DMS153 treated with DMSO at 0.1 percent for 48 hours (cell line): Measurements from ENCODE around the gene PRAMEF17.
"Not testable (repeated sequence)": the region's sequence is repeated elsewhere in the genome, so short reads cannot be mapped to it uniquely, and the experiment has no call there.

ENCODE experiments used
- DNase-seq: peaks from one replicate; lab custom pipeline; 2025; ENCODE audit not compliant: unreplicated experiment; lab: John Stamatoyannopoulos, UW

PRAMEF17 gene, protein sequence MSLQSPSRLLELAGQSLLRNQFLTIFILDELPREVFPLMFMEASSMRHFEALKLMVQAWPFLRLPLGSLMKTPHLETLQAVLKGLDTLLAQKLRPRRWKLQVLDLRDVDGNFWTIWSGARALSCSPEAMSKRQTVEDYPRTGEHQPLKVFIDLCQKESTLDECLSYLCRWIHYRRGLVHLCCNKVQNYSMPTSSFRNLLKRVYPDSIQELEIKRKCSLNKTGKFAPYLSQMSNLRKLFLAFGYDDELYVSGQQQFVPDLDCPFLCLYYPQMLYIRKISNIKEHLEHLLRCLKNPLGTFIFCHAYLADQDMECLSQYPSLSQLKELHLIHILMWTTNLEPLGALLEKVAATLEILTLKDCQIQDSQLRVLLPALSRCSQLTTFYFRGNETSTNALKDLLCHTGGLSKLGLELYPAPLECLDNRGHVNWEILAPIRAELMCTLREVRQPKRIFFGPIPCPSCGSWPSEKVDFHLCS

DNA sequence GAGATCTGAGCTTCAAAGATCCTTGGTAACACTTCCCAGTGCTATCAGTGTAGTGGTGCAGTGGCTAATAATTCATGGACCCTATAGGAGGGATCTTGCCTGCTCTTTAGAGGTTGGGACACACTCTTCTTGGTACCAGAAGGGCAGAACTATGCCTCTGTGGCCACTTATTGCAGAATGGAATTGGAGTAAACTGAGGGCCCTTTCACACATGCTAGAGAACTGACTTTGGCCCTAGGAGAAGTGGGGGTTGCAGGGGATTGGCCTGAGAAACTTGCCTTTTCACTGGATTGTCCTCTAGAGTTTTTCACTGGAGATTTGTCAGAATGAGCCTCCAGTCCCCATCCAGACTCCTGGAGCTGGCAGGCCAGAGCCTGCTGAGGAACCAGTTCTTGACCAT is at the start of gene PRAMEF17:
Gene PRAMEF17 (plus strand): TSS at position 301 of the 400 bp plus-strand sequence. CDS start 26 bp downstream, at position 327.
- DNase-seq = not testable (repeated sequence)

DNA sequence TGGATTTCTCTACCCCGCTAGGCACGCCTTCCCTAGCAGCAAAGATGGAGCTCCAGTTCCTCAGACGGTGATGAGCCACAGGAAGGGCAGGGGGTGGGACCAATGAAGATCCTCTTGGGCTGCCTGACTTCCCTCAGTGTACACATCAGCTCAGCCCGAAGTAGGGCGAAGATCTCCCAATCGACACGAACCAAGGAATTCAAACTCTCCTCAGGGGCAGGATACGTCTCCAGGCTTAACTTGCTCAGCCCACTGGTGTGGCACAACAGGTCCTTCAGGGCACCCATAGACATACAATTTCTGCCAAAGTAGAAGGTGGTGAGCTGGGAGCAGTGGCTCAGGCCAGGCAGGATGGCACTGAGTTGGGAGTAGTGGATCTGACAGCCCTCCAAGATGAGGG is 46.9 kb upstream of the PRAMEF17 start:
- not testable (repeated sequence) for DNase-seq

DNA sequence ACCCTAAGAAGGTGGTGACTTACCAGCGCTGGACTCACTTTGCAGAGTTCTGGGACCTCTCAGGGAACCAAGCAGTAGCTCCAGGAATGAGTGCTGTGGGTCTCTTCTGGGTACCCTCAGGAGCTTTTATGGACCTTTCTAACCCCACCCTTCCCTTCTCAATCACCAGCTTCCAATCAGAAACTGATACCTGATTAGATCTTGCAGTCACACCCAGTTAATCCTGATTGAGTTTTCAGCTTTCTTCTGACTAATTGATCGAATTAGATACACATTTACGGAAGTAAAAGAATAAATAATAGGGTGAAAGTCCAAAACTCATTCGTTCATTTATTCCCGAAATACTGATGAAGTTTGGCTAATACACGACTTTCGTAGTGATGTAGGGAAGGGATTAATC is 42.4 kb upstream of the PRAMEF17 start, which contains the start of gene PRAMEF14:
Gene PRAMEF14 (minus strand): TSS at position 101 of the 400 bp plus-strand sequence. CDS start 1,820 bp downstream, outside the sequence.
- not testable (repeated sequence) for DNase-seq

DNA sequence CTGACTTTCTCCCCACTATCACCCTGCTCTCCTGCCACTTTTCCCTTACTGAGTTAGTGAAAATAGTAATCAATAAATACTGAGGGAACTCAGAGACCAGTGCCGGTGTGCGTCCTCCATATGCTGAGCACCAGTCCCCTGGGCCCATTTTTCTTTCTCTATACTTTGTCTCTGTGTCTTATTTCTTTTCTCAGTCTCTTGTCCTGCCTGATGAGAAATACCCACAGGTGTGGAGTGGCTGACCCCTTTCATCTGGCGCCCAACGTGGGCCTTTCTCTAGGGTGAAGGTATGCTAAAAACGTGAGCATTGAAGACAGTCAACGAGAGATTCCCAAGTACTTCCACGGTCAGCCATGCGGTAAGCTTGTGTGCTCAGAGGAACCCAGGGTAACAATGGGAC is 36.0 kb upstream of the PRAMEF17 start:
- not testable (repeated sequence) for DNase-seq

DNA sequence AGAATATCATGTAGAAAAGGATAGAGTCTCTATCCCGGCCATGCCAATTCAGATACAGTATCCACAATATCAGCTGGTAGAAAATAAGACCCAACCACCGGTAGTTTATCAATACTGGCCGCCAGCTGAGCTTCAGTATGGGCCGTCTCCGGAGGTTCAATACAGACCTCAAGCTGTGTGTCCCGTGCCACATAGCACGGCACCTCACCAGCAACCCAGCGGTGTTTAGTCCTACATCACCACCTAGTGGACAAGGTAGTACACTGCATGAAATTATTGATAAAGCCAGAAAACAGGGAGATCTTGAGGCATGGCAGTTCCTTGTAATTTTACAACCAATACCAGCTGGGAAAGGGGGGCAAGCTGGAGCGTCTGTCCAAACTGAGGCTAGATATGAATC is 35.0 kb upstream of the PRAMEF17 start:
- DNase-seq = not testable (repeated sequence)

DNA sequence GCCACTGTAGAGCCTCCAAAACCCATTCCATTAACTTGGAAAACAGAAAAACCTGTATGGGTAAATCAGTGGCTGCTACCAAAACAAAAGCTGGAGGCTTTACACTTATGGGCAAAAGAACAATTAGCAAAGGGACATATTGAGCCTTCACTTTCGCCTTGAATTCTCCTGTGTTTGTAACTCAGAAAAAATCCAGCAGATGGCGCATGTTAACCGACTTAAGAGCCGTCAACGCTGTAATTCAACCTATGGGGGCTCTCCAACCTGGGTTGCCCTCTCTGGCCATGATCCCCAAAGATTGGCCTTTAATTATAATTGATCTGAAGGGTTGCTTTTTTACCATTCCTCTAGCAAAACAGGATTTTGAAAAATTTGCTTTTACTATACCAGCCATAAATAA is 32.7 kb upstream of the PRAMEF17 start:
- peak; percentile 22 for DNase-seq

DNA sequence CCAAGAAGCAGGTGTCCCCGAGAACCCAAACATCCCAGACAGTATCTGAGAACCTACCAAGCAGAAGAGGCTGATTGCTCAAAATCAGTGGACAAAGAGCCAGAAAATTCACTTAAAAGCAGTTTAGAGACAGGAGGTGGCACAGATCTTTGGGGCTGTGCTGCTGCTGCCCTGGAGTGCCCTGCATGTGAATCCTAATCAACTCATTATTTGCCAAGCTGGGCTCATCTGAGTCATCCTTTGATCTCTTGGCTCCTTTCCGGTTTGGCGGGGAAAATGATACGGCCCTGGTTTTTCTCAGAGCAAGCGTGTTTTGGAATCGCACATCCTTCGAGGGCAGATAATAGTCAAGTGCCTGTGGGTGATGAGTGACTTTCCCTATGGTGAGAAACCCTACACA is 27.1 kb upstream of the PRAMEF17 start:
- not testable (repeated sequence) for DNase-seq

DNA sequence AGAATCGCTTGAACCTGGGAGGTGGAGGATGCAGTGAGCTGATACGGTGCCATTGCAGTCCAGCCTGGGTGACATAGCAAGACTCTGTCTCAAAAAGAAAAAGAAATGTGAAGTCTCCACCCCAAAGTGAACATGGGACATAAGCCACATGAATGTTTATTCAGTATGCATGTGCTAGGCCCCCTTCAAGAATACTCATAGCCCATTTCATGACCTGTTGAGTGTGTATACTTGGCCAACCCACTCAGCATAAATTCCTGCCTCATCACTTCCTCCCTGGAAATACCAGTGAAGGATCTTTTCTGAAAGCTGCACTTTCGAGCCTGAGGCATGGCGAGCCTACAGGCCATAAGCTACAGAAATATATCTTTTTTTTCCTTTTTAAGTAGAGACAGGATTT is 24.5 kb upstream of the PRAMEF17 start:
- DNase-seq = not testable (repeated sequence)

DNA sequence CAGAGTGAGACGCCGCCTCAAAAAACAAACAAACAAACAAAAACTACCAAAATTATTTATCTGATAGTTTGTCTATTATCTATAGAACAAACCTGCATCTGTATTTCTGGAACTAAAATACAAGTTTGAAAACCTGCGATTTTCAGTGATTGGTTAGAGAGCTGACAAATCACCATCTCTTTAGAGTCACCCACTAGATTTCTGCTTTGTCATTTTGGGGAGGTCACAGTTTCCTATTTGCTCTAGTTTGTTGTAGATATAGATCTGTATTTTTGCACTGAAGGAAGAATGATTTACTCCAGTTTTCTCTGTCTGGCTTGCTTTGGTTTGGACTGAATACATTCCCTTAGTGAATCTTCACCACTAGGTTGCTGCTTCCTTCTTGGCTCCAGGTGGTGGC is 22.9 kb upstream of the PRAMEF17 start:
- not testable (repeated sequence) for DNase-seq

DNA sequence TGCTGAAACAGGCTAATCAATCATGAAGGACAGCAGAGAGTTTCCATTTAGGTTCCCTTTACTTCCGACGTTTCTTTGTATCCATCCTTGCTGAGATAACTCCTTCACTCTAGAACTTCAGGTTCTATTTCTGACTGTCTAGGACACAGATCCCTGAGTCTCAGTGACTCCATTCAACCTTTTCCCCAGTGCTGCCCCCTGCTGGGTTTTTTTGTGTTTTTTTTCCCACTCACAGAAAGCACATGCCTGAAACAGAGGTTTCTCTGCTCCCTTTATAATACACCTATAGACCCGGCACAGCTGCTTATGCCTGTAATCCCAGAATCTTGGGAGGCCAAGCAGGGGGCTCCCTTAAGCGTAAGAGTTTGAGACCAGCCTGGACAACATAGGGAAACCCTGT is 20.9 kb upstream of the PRAMEF17 start:
- not testable (repeated sequence) for DNase-seq

DNA sequence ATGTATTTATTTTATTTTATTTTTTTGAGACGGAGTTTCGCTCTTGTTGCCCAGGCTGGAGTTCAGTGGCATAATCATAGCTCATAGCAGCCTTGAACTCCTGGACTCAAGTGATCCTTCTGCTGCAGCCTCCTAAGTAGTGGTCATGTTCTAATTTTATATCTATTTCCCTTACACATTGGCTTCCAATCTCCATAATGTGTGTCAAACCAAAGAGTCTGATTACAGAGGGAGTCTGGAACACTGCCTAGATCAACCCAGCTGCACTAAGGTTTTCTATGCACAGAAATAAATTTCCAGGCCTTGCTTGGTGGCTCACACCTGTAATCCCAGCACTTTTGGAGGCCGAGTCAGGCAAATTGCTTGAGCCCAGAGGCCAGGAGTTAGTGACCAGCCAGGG is 10.4 kb upstream of the PRAMEF17 start:
- DNase-seq = not testable (repeated sequence)

DNA sequence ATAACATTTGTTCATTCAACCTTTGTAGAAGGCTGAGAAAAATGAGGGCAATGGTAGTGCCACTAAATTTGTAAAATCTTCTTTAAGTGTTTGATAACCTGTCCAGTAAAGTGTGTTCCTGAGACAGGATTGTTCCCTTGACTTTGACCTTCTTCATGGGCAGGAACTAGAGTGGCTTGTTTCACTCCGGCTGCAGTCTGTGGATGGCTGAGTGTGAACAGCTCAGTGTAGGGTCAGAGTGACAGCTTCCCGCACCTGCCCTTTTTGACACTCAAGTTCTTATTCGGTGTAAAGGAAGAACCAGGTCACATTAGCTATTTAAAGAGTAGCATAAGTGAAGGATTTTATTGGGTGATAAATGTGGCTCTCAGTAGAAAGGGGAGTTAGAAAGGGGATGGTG is 9.1 kb upstream of the PRAMEF17 start:
- not testable (repeated sequence) for DNase-seq

DNA sequence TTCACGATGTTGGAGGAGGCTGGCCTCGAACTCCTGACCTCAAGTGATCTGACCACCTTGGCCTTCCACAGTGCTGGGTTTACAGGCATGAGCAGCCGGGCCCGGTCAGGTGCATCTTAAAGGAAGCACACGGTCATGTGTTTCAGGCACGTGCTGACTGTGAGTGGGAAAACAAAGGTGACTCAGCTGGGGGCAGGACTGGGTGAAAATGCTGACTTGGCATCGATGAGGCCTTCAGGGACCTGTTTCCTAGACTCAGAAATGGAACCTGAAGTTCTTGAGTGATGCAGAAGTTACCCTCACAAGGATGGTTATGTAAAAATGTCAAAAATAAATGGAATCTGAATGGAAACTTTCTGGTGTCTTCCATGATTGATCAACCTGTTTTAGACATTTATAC is 3.6 kb downstream of the PRAMEF17 start:
- DNase-seq = not testable (repeated sequence)

DNA sequence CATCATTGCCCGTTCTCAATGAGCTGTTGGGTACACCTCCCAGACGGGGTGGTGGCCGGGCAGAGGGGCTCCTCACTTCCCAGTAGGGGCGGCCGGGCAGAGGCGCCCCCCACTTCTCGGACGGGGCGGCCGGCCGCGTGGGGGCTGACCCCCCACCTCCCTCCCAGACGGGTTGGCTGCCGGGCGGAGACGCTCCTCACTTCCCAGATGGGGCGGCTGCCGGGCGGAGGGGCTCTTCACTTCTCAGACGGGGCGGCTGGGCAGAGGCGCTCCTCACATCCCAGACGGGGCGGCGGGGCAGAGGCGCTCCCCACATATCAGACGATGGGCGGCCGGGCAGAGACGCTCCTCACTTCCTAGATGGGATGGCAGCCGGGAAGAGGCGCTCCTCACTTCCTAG is 5.3 kb downstream of the PRAMEF17 start:
- DNase-seq = not testable (repeated sequence)

DNA sequence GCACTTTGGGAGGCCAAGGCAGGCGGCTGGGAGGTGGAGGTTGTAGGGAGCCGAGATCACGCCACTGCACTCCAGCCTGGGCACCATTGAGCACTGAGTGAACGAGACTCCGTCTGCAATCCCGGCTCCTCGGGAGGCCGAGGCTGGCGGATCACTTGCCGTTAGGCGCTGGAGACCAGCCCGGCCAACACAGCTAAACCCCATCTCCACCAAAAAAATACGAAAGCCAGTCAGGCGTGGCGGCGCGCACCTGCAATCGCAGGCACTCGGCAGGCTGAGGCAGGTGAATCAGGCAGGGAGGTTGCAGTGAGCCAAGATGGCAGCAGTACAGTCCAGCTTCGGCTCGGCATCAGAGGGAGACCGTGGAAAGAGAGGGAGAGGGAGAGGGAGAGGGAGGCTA is 5.9 kb downstream of the PRAMEF17 start:
- DNase-seq = not testable (repeated sequence)

DNA sequence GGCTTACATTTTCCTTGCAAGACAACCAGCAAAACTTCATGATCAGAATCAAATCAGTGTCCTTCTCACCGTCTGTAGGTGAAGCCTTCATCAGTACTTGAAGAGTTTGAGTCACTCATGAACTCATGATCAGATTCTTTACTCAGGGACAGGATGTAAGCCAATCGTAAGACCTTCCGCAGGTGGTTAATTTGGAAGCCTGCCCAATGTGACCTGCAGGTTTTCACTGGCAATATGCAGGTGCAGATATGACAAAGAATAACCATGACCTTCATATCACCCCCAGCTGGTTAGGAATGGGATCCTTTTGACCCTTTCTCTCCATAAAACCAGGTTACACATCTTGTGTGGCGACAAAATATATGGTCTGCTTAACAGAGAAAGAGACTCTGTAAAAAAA is 18.4 kb downstream of the PRAMEF17 start:
- DNase-seq = no peak

DNA sequence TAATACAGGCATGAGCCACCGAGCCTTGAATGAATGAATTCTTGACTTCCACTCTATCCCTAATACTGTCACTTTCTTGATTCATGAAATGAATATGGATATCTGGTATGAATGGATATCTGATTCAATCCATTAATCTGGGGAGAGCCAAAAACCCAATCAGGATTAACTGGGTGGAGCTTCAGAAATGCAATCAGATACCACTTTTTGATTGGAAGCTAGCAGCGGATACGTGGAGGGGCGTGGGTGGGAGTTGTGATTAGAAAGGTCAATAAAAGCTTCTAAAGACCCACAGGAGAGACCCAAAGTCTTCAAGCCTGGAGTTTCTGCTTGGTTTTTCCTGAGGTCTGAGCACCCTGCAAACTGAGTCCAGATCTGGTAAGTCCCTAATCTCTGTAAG is 20.7 kb downstream of the PRAMEF17 start, which contains the start of gene PRAMEF20:
Gene PRAMEF20 (plus strand): TSS at position 301 of the 400 bp plus-strand sequence. CDS start 5,905 bp downstream, outside the sequence.
- not testable (repeated sequence) for DNase-seq

DNA sequence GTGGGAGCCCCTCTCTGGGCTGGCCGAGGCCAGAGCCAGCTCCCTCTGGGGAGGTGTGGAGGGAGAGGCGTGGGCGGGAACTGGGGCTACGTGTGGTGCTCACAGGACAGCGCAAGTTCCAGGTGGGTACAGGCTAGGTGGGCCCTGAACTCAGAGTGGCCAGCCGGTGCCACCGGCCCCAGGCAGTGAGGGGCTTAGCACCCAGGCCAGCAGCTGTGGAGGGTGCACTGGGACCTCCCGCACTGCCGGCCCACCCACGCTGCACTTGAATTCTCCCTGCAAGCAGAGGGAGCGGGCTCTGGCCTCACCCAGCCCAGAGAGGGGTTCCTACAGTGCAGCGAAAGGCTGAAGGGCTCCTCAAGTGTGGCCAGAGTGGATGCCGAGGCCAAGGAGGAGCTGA is 41.1 kb downstream of the PRAMEF17 start:
- DNase-seq = no peak

DNA sequence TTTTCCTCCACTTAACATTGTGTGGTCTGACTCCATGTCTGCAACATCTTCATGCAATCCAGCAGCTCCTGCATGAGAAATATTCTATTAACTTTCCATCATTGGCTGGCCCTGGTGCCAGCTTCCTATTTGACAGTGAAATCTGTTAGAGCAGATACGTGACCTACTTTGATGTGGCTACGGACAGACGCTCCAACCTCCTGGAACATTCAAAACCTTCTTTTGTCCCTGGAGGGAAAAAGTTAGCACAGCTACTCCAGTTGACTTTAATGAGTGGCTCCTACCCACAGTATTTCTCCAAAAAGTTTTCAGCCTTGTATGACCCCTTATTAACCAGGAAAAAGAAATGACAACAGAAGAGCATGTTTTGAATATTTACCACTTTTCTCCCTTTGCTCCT is 42.8 kb downstream of the PRAMEF17 start:
- no peak for DNase-seq

DNA sequence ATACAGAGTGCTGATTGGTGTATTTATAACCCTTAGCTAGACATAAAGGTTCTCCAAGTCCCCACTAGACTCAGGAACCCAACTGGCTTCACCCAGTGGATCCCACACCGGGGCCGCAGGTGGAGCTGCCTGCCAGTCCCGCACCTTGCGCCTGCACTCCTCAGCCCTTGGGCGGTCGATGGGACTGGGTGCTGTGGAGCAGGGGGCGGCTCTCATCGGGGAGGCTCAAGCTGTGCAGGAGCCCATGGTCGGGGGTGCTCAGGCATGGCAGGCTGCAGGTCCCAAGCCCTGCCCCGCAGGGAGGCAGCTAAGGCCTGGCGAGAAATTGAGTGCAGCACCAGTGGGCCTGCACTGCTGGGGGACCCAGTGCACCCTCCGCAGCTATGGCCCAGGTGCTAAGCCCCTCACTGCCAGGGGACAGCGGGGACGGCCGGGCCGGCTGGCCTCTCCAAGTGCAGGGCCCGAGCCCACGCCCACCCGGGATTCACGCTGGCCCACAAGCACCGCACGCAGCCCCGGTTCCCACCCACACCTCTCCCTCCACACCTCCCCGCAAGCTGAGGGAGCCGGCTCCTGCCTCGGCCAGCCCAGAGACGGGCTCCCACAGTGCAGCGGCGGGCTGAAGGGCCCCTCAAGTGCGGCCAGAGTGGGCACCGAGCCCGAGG is 44.4 kb downstream of the PRAMEF17 start:
- DNase-seq = not testable (repeated sequence)

DNA sequence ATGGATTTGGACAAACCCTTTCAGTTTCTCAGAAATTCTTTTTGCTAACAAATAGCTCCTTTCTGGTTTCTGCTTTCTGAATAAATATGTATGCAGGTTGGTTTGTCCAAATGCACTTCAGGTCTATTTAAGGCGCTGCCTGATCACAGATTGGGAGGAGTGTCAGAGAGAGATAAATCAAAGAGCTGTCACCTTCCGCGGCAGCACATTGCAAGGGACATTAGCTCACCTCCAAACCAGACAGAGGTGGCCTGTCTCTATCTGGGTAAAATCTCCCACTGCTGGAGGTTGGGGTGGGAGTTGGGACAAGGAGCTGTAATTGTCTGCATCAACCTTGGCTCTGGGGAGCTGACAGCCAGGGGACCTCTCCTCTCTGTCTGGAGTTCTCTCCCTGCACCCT is 46.0 kb downstream of the PRAMEF17 start:
- no peak for DNase-seq
